Pons (tissue), 1 donor: Measurements from ENCODE around the gene FADS1.

Source experiments
- DNase-seq: peaks from one replicate; pipeline ENCODE4 v3.0.0-alpha.2; 2016; ENCODE audit warnings: low spot score

The FADS1 gene

DNA sequence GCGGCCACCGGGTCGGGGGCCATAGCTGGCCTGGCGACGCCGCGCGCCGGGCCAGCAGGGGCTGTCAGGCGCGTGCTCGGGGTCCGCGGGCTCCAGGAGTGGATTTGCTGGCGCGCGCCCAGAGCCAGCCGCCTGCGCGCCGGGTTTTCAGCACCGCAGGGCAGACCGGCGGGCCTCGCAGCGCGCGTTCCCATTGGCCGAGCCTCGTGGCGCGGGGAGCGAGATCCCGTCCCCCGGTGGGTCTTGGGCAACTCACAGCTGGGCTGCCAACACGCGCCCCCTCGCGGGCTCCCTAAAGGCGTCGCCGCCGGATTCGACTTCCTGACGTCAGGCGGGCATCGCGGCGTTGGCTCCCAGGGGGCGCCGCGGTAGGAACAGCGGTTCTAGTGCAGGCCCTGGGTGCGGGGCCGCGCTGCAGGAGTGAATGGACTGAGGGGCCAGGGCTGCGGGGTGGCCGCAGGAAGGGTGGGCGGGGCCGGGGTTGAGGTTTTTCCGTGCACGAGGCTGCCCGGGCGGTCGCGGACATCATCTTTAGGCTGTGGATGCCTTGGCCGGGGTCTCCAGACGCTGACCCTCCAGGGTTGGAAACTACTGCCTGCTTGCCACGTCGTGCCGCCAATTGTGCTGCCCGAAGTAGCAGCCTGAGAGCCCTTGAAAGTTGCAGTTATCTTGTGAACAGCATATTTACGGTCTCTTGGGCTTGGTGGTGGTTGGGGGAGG, at the start of gene FADS1:
Gene FADS1 (minus strand): TSS at position 268 of the 720 bp plus-strand sequence. CDS start 74 bp downstream, at position 194.
- peak; percentile 91 for DNase-seq

DNA sequence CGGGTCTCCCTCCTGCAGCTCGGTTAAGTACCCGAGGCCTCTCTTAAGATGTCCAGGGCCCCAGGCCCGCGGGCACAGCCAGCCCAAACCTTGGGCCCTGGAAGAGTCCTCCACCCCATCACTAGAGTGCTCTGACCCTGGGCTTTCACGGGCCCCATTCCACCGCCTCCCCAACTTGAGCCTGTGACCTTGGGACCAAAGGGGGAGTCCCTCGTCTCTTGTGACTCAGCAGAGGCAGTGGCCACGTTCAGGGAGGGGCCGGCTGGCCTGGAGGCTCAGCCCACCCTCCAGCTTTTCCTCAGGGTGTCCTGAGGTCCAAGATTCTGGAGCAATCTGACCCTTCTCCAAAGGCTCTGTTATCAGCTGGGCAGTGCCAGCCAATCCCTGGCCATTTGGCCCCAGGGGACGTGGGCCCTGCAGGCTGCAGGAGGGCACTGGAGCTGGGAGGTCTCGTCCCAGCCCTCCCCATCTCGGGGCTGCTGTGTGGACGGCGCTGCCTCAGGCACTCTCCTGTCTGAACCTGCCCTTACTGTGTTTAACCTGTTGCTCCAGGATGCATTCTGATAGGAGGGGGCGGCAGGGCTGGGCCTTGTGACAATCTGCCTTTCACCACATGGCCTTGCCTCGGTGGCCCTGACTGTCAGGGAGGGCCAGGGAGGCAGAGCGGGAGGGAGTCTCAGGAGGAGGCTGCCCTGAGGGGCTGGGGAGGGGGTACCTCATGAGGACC, 49.6 kb upstream of the FADS1 start:
- no peak for DNase-seq

DNA sequence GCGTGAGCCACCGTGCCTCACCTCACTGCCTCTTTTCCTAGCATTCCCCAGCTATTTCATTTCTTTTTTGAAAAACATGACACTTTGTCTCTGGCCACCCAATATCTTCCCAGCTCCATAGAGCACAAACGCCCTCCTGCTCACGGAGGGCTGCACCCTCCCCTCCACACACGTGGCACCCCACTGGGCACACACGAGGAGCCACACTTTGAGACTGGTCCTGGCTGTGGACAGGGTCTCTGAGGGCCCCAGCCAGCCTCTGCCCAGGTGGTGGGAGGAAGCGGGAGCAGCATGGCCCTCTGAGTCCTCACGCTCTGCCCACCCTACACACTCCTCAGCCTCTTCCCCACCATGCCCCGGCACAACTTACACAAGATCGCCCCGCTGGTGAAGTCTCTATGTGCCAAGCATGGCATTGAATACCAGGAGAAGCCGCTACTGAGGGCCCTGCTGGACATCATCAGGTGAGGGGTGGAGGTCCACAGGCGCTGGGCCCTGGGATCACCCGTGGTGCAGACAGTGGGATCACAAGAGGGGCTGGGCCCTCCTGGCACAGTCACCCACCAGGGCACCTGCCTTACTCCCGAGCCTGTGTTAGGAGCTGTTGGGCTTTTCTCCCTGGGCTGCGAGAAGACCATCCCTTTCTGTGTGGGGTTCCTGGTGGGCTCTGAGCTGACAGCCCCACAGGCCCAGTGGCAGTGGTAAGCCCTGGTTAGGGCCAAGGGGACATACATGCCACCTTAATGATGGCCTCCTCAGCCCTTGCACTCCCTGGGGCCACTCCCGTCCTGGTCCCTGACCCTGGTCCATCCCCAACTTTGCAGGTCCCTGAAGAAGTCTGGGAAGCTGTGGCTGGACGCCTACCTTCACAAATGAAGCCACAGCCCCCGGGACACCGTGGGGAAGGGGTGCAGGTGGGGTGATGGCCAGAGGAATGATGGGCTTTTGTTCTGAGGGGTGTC, 48.3 kb upstream of the FADS1 start:
- no peak for DNase-seq

DNA sequence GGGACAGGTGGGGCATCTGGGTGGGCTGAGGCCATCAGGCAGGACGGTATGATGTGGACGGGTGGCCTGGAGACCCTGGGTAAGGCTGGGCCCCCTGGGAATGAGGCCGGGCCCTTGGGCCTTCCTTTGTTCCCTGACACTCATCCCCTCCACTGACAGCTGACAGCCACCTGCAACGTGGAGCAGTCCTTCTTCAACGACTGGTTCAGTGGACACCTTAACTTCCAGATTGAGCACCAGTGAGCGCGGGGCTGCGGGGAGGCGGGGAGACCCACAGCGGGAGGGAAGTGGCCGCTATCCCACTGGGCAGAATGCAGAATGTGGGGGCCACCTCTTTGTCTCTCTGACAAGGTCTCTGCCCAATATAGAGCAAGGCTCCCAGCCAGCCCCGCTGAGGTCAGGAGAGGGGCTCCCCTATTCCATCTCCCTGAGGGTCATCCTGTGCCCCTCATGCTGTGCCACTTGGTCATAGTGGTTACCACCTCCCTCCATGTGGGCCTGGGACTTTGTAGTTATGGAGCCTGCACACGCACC, 46.8 kb upstream of the FADS1 start:
- DNase-seq, result no peak

DNA sequence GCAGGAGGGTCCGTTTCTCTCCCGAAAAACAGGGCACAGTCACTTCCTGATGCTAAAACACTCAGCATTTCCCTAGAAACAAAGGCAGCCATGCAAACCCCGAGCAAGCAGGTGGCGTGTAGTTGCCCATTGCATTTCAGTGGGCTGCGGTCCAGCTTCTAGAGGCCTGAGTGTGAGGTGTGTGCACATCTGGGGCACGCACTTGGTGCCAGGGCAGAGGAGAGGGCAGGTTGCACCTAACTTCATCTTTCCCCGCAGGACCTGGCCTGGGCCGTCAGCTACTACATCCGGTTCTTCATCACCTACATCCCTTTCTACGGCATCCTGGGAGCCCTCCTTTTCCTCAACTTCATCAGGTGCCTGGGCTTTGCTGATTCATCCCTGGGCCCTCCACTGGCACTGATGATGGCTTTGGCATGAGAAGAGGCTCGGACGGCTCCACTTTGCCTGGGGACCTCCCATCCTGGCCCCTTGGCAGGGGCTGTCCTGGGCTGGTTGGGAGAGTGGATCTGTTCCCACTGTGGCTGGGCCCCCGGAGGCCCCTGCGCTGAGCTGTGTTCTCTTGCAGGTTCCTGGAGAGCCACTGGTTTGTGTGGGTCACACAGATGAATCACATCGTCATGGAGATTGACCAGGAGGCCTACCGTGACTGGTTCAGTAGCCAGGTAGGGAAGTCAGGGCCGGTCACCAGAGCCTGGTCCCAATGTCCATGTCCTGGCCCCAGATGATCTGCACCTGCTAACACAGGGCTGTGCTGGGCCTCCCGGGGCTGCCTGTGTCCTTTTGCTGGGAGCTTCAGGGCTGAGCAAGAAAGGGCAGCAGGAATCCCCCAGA, 46.1 kb upstream of the FADS1 start:
- DNase-seq, result no peak

DNA sequence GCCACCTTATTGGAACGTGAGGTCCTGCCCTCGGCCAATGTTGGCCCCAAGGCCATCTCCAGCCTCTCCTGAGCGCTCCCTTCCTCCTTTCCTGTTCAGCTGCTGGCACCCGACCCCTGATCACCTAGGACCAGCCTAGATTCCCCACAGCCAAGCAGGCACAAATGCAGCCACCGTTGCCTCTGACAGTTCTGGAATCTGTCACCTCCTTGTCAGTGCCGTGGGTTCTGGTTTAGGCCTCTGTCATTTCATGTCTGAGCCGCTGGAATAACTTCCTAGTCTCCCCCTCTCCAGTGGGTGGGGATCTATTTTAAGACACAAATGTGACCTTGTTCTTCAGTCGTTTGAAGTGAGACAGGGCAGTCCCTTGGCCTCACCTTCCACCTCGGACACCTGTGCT, 44.8 kb upstream of the FADS1 start:
- DNase-seq, result no peak

DNA sequence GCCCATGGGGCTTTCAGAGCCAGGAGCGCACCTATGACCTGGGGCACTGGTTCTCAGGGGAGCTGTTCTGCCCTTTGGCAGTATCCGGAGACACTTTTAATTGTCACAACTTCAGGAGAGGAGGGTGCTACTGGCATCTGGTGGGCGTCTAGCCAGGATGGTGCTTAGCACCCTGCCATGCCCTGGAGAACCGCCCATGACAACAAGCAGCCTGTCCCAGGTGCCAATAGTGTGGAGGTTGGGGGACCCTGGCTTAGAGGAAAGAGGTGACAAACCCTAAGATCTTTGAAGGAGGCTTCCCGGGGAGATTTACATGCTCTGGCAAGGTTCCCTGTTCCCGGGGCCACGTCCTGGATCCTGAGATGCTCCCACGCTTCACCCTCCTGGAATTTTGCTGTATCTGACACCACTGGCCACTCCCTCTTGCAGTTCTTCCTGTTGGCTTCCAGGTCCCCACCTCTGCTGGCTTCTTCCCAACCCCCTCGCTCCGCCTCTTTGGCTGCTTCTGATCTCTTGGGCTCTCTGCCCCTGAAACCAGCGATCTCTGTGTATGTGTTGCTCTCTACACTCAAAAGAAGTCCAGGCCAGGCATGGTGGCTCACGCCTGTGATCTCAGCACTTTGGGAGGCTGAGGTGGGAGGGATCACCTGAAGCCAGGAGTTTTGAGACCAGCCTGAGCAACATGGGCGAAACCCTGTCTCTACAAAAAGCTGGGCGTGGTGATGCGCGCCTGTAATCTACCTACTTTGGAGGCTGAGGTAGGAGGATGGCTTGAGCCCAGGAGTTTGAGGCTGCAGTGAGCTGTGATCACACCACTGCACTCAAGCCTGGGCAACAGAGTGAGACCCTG, 43.5 kb upstream of the FADS1 start:
- no peak for DNase-seq

DNA sequence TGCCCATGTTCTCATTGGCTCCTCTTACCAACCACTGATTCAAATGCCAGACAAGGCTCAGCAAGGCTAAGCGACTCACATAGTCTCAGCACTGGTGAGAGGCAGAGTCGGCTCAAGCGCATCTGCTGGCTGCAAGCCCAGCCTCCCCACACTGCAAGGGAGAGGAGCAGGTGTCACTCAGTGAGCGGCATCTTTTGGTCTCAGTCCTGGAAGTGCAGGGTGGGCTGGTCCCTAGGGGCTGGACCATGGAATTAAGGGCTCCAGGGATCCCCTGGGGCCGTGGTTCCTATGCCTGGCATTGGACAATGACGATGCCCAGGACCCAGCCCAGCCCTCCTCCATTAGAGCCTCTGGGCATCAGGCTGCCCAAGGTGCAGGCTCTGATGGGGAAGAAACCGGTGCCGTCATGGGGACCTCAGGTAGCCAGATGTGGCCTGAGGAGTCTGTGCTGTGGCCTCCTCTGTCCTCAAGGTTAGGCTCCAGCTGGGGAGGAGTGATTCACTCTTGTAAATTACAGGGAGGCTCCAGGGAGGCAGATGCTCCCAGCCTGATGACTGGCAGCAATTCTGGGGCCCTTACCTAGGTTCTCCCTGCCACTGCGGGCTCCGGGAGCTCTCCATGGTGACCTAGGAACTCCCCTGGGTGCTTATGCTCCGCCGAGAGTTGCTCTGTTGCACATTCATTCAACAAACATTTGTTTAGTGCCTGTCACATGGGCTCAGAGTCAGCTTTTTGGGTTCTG, 39.3 kb upstream of the FADS1 start:
- no peak for DNase-seq

DNA sequence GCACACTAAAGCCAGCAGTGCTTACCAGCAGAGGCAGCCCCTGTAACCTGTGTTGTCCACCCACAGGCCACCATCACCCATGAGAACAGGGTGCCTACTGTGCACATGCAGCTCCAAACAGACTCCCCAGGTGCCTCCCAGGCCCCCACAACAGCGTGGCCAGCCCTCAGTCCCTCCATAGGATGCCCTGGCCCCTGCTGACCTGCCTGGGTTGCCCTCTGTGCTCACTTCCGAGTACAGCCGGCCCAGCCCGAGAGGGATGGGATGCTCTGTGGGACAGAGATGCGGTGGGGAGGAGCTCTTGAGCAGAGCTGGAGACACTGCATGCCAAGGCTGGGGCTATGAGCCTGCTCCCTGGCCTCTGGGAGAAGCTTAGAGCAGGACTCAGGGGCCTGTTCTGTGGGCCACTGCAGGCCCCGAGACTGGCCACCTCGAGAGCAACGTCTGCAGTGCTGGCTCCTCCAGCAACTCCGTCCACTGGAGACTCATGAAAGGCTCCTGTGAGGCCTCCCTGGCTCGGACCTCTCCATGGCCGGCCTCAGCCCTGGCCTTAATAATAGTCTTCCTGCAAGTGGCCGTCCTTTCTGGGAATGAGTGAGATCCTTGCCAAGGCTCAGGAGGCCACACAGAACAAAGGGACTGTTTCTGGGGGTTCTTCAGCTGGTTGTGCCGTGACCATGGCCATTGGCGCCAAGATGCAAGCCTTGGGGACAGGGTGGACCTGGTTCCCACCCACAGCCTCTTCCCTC, 38.3 kb upstream of the FADS1 start:
- no peak for DNase-seq

DNA sequence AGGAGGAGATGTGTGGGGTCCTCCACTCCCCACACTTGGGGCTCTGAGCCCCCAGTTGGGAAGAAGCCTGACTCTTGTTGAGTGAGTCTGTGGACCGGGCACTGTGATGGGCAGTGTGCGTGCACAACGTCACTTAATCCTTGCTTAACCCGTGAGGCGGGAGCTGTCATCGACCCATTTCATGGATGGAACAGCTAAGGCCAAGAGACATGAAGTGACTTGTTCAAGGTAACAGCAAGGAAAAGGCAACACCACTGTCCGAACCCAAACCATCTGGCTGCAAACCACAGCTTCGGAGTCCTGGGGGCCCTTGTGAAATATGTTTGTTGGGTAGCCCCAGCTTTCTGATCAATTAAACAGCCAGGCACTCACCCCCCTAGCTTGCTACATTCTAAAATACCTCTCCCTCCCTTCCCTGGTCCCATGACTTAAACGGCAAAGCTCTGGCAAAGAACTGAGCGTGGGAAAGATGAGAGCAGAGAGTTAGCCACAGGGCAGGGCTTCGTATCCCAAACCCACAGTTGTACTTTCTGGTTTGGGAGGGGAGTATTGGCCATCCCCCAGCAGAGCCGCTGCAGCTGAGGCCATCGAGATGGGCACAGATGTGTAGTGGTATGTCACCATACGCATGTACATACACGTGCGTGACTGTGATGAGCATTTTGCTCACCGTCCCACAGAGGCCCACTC, 37.5 kb upstream of the FADS1 start:
- DNase-seq, result no peak

DNA sequence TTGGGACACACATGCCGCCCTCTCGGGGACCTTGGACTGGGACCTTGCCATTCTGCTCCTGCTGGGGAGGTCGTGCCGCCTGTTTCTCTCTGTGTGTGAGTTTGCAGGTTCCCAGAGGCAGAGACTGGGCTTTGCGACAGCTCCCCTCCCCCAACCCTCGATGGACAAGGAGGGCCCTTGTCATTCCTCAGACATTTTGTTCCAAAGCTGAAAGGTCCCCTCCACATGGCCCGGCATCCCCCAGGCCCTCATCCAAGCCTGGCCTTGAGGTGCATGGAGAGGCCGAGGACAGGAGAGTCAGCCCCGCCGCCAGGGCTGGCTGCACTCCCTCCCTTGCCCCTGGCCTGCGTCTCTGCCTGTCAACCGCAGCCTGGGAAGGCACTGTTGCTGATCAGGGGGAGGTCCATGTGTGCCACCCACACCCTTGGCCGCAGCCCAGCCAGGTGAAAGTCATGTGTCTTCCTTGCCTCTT, 36.9 kb upstream of the FADS1 start:
- DNase-seq, result no peak

DNA sequence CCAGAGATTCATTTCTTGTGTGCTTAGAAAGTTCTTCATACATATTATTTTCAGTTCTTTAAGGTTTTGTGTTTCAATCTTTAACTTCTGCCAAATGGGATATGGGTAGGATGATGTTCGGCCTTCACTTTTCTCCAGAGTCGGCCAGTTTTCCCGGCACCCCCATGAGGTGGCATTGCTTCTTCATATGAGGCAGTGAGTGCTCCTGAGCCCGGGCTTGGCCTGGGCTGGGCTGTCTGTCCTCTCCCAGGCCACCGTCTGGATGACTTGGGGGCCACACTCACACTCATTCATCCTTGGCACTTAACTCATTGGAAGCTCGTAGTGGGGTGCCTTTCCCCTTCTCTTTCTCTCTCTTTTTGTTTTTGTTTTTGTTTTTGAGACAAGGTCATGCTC, 35.1 kb upstream of the FADS1 start:
- DNase-seq, result no peak

DNA sequence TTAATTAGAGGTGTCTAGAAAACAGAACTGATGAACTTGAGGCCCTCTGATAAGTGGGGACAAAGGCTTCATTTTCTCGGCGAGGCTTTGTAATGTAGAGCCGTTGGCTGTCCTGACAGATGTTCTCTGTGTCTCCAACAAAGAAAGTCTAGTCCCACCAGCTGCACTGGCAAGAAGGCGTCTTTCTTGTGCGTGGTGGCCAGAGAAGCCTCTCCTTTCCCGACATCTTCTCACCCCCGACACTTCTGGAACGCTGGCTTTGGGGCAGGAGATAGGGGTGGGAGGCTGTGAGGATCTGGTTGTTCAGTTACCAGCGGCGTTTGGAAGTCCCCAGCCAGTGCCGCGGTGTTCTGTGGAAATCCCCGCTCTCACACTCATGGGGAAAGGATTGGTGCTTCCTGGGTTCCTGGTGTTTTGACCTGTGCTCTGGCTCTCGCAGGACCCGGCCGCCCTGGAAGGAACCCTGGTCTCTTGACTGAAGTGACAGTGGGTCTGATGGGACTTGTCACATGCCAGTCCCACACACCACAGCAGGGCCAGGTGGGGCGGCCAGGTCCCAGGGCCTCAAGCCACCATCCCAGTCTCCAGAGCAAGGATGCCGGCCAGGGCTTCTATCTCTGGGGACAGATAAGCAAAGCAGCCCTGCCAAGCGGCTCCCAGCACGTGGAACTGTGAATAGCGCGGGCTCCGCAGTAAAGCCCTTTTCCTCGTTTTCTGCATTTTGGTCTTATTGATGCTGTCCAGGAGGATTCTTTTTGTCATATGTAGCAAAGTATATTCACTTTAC, 34.5 kb upstream of the FADS1 start:
- DNase-seq, result peak; percentile 91

DNA sequence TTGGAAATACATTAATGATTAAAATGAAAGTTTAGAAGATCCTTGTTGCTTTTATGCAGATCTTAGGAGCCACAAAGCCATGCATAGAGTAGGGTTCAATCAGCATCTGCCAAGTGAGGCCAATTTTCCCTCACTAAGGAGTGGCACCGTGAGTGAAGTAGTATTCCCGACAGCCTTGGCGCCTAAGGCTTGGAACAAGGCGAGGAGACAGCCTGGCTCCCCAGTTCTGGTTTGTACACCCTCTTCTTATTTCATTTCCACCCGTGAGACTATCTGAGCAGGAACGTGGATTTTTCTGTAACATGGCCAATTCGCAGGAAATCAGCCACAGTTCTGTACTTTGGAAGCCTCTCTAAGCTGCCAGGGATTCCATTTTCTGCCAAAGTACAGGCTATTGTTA, 33.9 kb upstream of the FADS1 start:
- DNase-seq, result no peak

DNA sequence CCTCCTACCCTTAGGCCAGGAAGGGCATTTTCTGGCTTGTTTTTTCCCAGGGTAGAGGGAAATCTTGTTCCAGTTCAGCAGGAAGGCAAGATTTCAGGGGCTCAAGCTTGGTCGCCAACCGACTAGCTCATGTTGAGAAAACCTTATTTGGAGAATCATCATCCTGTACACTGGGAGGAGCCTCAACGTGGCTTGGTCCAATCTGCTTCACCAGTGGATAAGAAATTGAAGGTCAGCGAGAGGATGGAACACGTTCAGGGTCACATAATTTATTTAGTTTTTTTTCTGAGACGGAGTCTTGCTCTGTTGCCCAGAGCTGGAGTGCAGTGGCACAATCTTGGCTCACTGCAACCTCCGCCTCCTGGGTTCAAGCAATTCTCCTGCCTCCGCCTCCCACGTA, 31.8 kb upstream of the FADS1 start:
- DNase-seq, result no peak

DNA sequence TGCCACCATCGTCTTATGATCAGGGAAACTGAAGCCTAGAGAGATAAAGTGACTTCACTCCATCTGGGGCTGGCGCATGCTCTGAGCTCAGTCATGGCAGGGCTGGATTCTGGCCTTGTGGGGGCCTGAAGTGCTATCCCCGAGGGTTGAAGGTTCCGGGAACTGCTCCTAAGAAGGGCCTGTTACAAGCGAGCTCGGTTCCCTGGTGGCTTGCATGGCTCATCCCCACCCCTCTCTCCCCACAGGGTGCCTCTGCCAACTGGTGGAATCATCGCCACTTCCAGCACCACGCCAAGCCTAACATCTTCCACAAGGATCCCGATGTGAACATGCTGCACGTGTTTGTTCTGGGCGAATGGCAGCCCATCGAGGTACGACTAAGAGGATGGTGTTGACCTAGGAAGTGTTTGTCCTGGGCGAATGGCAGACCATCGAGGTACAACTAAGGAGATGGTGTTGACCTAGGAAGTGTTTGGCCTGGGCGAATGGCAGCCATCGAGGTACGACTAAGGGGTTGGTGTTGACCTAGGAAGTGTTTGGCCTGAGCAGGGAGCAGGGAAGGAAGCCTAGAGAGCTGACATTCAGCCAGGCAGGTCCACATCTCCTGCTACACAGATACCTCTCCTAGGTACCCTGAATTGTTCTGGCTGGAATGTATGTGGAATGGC, 31.2 kb upstream of the FADS1 start:
- DNase-seq, result no peak
